Endothelial cell (in vitro differentiated cells): Measurements from ENCODE around the gene STATH. TPM values are rescaled to one million over a fixed set of nuclear protein-coding genes. Genes with fewer than 3 reads are reported as not detected.

Experiments
- DNase-seq: peaks from one replicate; pipeline ENCODE4 v3.0.0; 2021; ENCODE audit warnings: low spot score
- H3K27ac Mint-ChIP-seq: one replicate; pipeline ENCODE4 v1.8.0; 2021; ENCODE audit warnings: mixed read lengths, inconsistent platforms; ENCODE audit not compliant: unreplicated experiment
- H3K27me3 Mint-ChIP-seq: one replicate; pipeline ENCODE4 v1.8.0; 2021; ENCODE audit warnings: mild to moderate bottlenecking, moderate library complexity, mixed read lengths, inconsistent platforms; ENCODE audit not compliant: unreplicated experiment
- H3K36me3 Mint-ChIP-seq: one replicate; pipeline ENCODE4 v1.8.0; 2021; ENCODE audit warnings: mild to moderate bottlenecking, low read depth, mixed read lengths, inconsistent platforms; ENCODE audit not compliant: unreplicated experiment
- H3K4me1 Mint-ChIP-seq: one replicate; pipeline ENCODE4 v1.8.0; 2021; ENCODE audit warnings: mild to moderate bottlenecking, mixed read lengths, inconsistent platforms; ENCODE audit not compliant: unreplicated experiment
- H3K4me3 Mint-ChIP-seq: one replicate; pipeline ENCODE4 v1.8.0; 2021; ENCODE audit warnings: mild to moderate bottlenecking, mixed read lengths, inconsistent platforms; ENCODE audit not compliant: unreplicated experiment
- H3K9me3 Mint-ChIP-seq: one replicate; pipeline ENCODE4 v1.8.0; 2021; ENCODE audit warnings: mixed read lengths, inconsistent platforms; ENCODE audit not compliant: unreplicated experiment
- CTCF ChIP-seq: fragments of 200-600 bp; sonication (generic); IDR thresholded peaks from one replicate; pipeline ENCODE4 v1.5.0; 2021; ENCODE audit warnings: antibody characterized with exemption; ENCODE audit not compliant: unreplicated experiment
- total RNA-seq: library from RNA; stranded (reverse); fragmentation: NEBNext Ultra II Directional; extraction: Animal tissue kit (Norgen Biotek cat#: 25700); gene quantifications from one replicate; pipeline ENCODE4 v1.2.1, GENCODE V29; 2021; ENCODE audit not compliant: unreplicated experiment

Gene STATH
- total RNA-seq, 1 donor from 2014 or later, result not detected

- no peak for DNase-seq
- no peaks in the 10 kb centered on the region for H3K27me3 Mint-ChIP-seq
- no peak overlapping the region for H3K27ac Mint-ChIP-seq
- H3K9me3 Mint-ChIP-seq, result no peaks in the 10 kb centered on the region
- H3K4me1 Mint-ChIP-seq, result no peaks in the 10 kb centered on the region
- TF ChIP-seq CTCF, result no peak
- no peak overlapping the region for H3K4me3 Mint-ChIP-seq
- H3K36me3 Mint-ChIP-seq, result no peaks in the 10 kb centered on the region
These were observed 21.1 kb upstream of the STATH start for GRCh38 chr4:69974631-69975030.

- H3K4me3 Mint-ChIP-seq, result no peak overlapping the region
- H3K27ac Mint-ChIP-seq, result no peak overlapping the region
- no peak for TF ChIP-seq CTCF
- DNase-seq, result no peak
- no peaks in the 10 kb centered on the region for H3K27me3 Mint-ChIP-seq
- H3K36me3 Mint-ChIP-seq, result no peaks in the 10 kb centered on the region
- no peaks in the 10 kb centered on the region for H3K9me3 Mint-ChIP-seq
- H3K4me1 Mint-ChIP-seq, result no peaks in the 10 kb centered on the region
These were observed 18.2 kb upstream of the STATH start for GRCh38 chr4:69977582-69977981.

- no peak for DNase-seq
- H3K27me3 Mint-ChIP-seq, result no peaks in the 10 kb centered on the region
- TF ChIP-seq CTCF, result no peak
- H3K9me3 Mint-ChIP-seq, result no peaks in the 10 kb centered on the region
- H3K4me3 Mint-ChIP-seq, result no peak overlapping the region
- no peak overlapping the region for H3K27ac Mint-ChIP-seq
- no peaks in the 10 kb centered on the region for H3K4me1 Mint-ChIP-seq
- no peaks in the 10 kb centered on the region for H3K36me3 Mint-ChIP-seq
These were observed 11.7 kb upstream of the STATH start for GRCh38 chr4:69984030-69984443.

- Mint-ChIP-seq H3K27me3 (no peaks in the 10 kb centered on the region), H3K9me3 (no peaks in the 10 kb centered on the region), H3K4me3 (no peak overlapping the region), H3K36me3 (no peaks in the 10 kb centered on the region), H3K4me1 (no peaks in the 10 kb centered on the region), H3K27ac (no peak overlapping the region)
- TF ChIP-seq CTCF, result no peak
- DNase-seq, result no peak
These were observed 9.1 kb upstream of the STATH start for GRCh38 chr4:69986663-69987062.

- Mint-ChIP-seq H3K4me3 (no peak overlapping the region), H3K27ac (no peak overlapping the region), H3K9me3 (no peaks in the 10 kb centered on the region), H3K27me3 (no peaks in the 10 kb centered on the region), H3K36me3 (no peaks in the 10 kb centered on the region), H3K4me1 (no peaks in the 10 kb centered on the region)
- TF ChIP-seq CTCF, result no peak
- DNase-seq, result no peak
These were observed 4.8 kb upstream of the STATH start for GRCh38 chr4:69991016-69991415.
